HEK293 (cell line): ENCODE measurements around the gene NRIP1.

Experiments
- CTCF ChIP-seq: fragments of 450-650 bp; formaldehyde crosslinking; IDR thresholded peaks from 2 replicates; pipeline ENCODE4 v1.5.1; 2016; ENCODE audit warnings: missing biosample characterization, missing genetic modification characterization
- HOXA7 ChIP-seq: sonication (generic); formaldehyde crosslinking; IDR thresholded peaks from 2 replicates; pipeline ENCODE4 v1.8.1; 2022; ENCODE audit warnings: missing genetic modification reagents, borderline replicate concordance
- KLF9 ChIP-seq: fragments of 450-650 bp; formaldehyde crosslinking; IDR thresholded peaks from 2 replicates; pipeline ENCODE4 v1.5.1; 2016; ENCODE audit warnings: missing biosample characterization, missing genetic modification characterization, low read depth
- PRDM1 ChIP-seq: fragments of 450-650 bp; formaldehyde crosslinking; IDR thresholded peaks from 2 replicates; pipeline ENCODE4; 2016; ENCODE audit warnings: missing biosample characterization, missing genetic modification characterization
- ZBTB17 ChIP-seq: fragments of 450-650 bp; formaldehyde crosslinking; IDR thresholded peaks from 2 replicates; pipeline ENCODE4 v1.5.1; 2016; ENCODE audit warnings: missing biosample characterization, missing genetic modification characterization
- ZBTB44 ChIP-seq: fragments of 450-650 bp; IDR thresholded peaks from 2 replicates; pipeline ENCODE4 v1.5.1; 2018; ENCODE audit warnings: missing biosample characterization, mild to moderate bottlenecking, missing genetic modification characterization
- ZNF529 ChIP-seq: fragments of 450-650 bp; formaldehyde crosslinking; IDR thresholded peaks from 2 replicates; pipeline ENCODE4 v1.5.1; 2017; ENCODE audit warnings: missing genetic modification characterization, missing biosample characterization; ENCODE audit not compliant: insufficient replicate concordance
- ZNF626 ChIP-seq: fragments of 450-650 bp; sonication (Bioruptor Pico); formaldehyde crosslinking; IDR thresholded peaks from 2 replicates; pipeline ENCODE4 v1.5.1; 2018; ENCODE audit warnings: missing biosample characterization, missing genetic modification characterization, inconsistent platforms
- ZNF639 ChIP-seq: fragments of 450-650 bp; formaldehyde crosslinking; IDR thresholded peaks from 2 replicates; pipeline ENCODE4 v1.5.1; 2016; ENCODE audit warnings: missing biosample characterization, missing genetic modification characterization

- TF ChIP-seq HOXA7 (no peak), ZNF529 (tag by site-specific recombination) (no peak), CTCF (tag by site-specific recombination) (no peak), KLF9 (tag by site-specific recombination) (no peak), ZBTB44 (tag by site-specific recombination) (no peak), ZNF639 (tag by site-specific recombination) (no peak), ZBTB17 (tag by site-specific recombination) (peak; percentile 39; the same call in 1 of the 2 replicates), ZNF626 (tag by site-specific recombination) (no peak), PRDM1 (tag by site-specific recombination) (peak; percentile 92)
Observed at GRCh38 chr21:15065392-15066122, 757 bp upstream of the NRIP1 start.
